Measurements from ENCODE around the gene PLEKHJ1.

- TF ChIP-seq JUN (IDR thresholded peaks at IDR 0.05; ENCODE audit: borderline replicate concordance, low read depth, low read length) = no peak
- TF ChIP-seq JUN (CRISPR knock-in tag; IDR thresholded peaks at IDR 0.05; ENCODE audit: borderline replicate concordance) = no peak
- TF ChIP-seq EZH2 (IDR thresholded peaks at IDR 0.05; ENCODE audit: borderline replicate concordance, low read depth, low read length) = no peak
- TF ChIP-seq SMARCC2 (IDR thresholded peaks at IDR 0.05; ENCODE audit: low read depth) = no peak
- TF ChIP-seq ZZZ3 (IDR thresholded peaks at IDR 0.05) = no peak
- no peak for TF ChIP-seq BMI1 (IDR thresholded peaks at IDR 0.05; ENCODE audit: low read length)
- no peak for TF ChIP-seq POLR2A (conservative IDR thresholded peaks at IDR 0.05)
- TF ChIP-seq TAF1 (IDR thresholded peaks at IDR 0.05; ENCODE audit: control insufficient read depth, extremely low read depth, insufficient read depth, low read length, severe bottlenecking) = no peak
- no peak for TF ChIP-seq ZNF217 (CRISPR knock-in tag; IDR thresholded peaks at IDR 0.05)
- no peak for TF ChIP-seq MYC (IDR thresholded peaks at IDR 0.05; ENCODE audit: low read depth, low read length)
- TF ChIP-seq MYC (CRISPR knock-in tag; IDR thresholded peaks at IDR 0.05; ENCODE audit: borderline replicate concordance, low read depth) = no peak
- no peak for TF ChIP-seq MEF2A (IDR thresholded peaks at IDR 0.05; ENCODE audit: control insufficient read depth, low read depth, low read length)
- TF ChIP-seq STAT6 (CRISPR knock-in tag; IDR thresholded peaks at IDR 0.05) = no peak
- TF ChIP-seq BACH1 (tag; IDR thresholded peaks at IDR 0.05) = no peak
- TF ChIP-seq RAD21 (CRISPR knock-in tag; conservative IDR thresholded peaks at IDR 0.05 in 1 of 2, IDR thresholded peaks at IDR 0.05 in 1 of 2) = no peak
These were observed 44.6 kb upstream of the PLEKHJ1 start for GRCh38 chr19:2280633-2281264.

All from K562 (cell line).